ENCODE results near the gene REXO1. TPM values are rescaled to one million over a fixed set of nuclear protein-coding genes. Genes with fewer than 3 reads are reported as not detected.
A peak's percentile ranks its signal among the peaks of the same experiment; 100 is the strongest.

The REXO1 gene
- total RNA-seq, 2 experiments from 2014 or later = 57.9 to 60.4 TPM

DNA sequence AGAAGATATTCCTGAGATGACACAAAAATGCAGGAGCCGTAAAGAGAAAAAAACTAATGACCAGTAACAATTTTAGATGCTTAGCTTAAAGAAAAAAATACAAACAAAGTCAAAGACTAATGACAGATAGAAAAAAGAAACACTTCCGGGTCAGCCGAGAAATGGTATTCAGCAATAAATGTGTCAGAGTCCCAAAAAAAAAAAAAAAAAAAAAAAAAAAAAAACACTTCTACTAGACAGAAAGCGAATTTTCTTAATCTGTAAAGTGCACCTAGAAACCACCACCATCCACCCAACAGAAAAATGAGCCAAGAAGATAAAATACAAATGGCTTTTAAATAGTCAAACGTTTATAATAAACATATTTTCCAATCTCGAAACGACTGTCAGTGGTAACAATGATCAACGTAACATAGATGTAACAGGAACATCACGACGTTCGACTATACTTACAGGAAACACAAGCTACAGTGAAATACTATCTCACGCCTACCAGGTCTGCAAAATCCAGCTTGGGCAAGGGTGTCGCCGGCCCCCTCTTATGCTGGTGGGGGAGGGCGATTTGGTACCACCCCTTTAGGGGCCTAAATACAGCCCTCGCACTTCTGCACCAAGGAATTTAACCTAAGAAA, 26.4 kb upstream of the REXO1 start:
- POLR2A ChIA-PET = interaction anchor here (0.6 to 3.0 kb wide), 14 partner anchors 8 to 213 kb away, joined by 3 to 67 read pairs (median 4); partner anchors contain the start of gene ABHD17A
- Mint-ChIP-seq H3K27me3 (no peaks in the 10 kb centered on the region), H3K4me1 (peaks cover 18% of the 10 kb centered on the region), H3K9me3 (no peaks in the 10 kb centered on the region), H3K27ac (peak overlapping the region; percentile 99), H3K4me3 (peak overlapping the region; percentile 99), H3K36me3 (peaks cover 13% of the 10 kb centered on the region)
- DNase-seq (no peak), ATAC-seq (ENCODE audit: low read depth) (peak; percentile 38)

DNA sequence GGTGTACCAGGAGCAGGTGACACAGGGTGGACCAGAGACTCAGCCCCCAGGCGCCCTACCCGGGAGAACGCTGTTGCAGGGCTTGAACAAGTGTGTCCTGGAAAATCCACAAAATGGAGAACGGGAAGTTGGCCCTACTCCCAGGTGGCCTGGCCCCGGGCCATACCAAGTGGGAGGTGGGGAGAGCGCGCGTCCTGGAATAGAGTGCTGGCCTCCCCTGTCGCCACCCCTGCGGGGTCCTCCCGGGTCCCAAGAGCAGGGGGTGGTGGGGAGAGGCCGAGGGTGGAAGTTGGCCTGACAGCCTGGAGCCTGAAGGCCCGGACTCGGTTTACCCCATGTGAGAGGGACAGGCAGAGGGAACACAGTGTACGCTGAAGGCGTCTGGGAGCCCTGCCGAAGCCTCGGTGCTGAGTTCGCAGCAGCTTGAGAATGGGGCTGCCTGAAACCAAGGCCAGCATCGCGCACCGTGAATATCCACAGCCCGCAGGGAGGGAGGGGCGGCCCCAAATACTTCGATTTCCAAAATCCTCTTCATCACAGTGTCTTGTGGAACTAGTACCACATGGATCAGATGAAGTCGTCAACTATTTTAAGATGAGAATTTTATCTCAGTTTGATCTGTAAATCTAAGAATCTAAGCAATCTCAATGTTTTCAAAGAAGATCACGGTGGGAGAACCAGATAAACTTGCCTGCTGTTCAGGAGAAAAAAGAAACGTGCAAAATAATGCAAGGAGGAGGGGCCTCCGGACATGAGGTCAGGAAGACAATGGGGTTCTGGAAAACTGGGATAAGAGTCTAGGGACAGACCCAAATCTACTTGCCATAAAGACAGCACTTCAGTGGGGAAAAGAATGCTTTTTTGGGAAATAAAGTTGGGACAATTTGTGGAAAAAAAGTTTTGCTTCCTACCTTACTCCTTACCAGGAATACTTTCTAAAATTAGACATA, 25.5 kb upstream of the REXO1 start:
- DNase-seq (no peak), ATAC-seq (ENCODE audit: low read depth) (no peak)
- H3K9me3 Mint-ChIP-seq = no peaks in the 10 kb centered on the region
- peak overlapping the region; percentile 99 for H3K4me3 Mint-ChIP-seq
- no peaks in the 10 kb centered on the region for H3K27me3 Mint-ChIP-seq
- H3K36me3 Mint-ChIP-seq = peaks cover 13% of the 10 kb centered on the region
- peak overlapping the region; percentile 99 for H3K27ac Mint-ChIP-seq
- POLR2A ChIA-PET = interaction anchor here (0.7 to 3.0 kb wide), 4 partner anchors 9 to 214 kb away, joined by 3 to 46 read pairs (median 8); partner anchors contain the start of gene ABHD17A
- H3K4me1 Mint-ChIP-seq = peaks cover 23% of the 10 kb centered on the region

- Mint-ChIP-seq H3K9me3 (no peaks in the 10 kb centered on the region), H3K27me3 (no peaks in the 10 kb centered on the region), H3K4me3 (peak overlapping the region; percentile 22), H3K4me1 (peaks cover 27% of the 10 kb centered on the region), H3K36me3 (peaks cover 10% of the 10 kb centered on the region), H3K27ac (no peak overlapping the region)
- POLR2A ChIA-PET = interaction anchor here (1.4 kb wide), 2 partner anchors 8 to 25 kb away, joined by 4 to 5 read pairs; no protein-coding TSS in a partner anchor
- DNase-seq = no peak
- ATAC-seq (ENCODE audit: low read depth) = no peak
Measured at GRCh38 chr19:1872807-1873523, 24.7 kb upstream of the REXO1 start.

GRCh38 chr19:1871630-1872029, 23.3 kb upstream of the REXO1 start:
- Mint-ChIP-seq H3K9me3 (no peaks in the 10 kb centered on the region), H3K27ac (no peak overlapping the region), H3K27me3 (no peaks in the 10 kb centered on the region), H3K4me1 (peaks cover 29% of the 10 kb centered on the region), H3K4me3 (no peak overlapping the region), H3K36me3 (peaks cover 10% of the 10 kb centered on the region)
- DNase-seq (no peak), ATAC-seq (ENCODE audit: low read depth) (no peak)
- POLR2A ChIA-PET = interaction anchor here (0.6 to 1.6 kb wide), 3 partner anchors 11 to 39 kb away, joined by 4 to 5 read pairs (median 5); no protein-coding TSS in a partner anchor

DNA sequence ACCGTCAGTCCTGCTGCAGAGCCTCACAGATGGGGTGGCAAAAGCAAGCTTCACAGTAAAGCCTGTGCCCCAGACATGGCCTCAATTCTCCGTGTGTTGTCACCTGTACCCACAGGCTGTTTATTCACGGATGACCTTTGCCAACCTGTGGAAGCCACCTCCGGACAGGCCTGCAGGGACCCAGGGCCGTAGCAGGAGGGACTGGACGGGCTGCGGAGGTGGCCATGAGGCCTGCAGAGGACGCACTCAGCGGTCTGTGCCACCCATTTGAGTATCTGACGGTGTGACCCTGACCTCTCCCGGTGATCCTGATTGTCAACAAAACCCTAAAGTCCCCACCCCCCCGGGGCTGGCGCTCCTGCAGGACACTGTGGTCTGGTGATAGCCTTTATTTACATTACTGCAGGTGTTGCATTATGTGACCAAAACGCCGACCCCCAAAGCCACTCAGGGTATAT, 22.9 kb upstream of the REXO1 start:
- peaks cover 25% of the 10 kb centered on the region for H3K4me1 Mint-ChIP-seq
- POLR2A ChIA-PET = interaction anchor here (1.4 to 1.6 kb wide), 2 partner anchors 11 to 26 kb away, joined by 4 to 5 read pairs; no protein-coding TSS in a partner anchor
- ATAC-seq (ENCODE audit: low read depth) (no peak), DNase-seq (no peak)
- no peaks in the 10 kb centered on the region for H3K9me3 Mint-ChIP-seq
- H3K36me3 Mint-ChIP-seq = peaks cover 10% of the 10 kb centered on the region
- H3K4me3 Mint-ChIP-seq = no peak overlapping the region
- no peaks in the 10 kb centered on the region for H3K27me3 Mint-ChIP-seq
- H3K27ac Mint-ChIP-seq = no peak overlapping the region

DNA sequence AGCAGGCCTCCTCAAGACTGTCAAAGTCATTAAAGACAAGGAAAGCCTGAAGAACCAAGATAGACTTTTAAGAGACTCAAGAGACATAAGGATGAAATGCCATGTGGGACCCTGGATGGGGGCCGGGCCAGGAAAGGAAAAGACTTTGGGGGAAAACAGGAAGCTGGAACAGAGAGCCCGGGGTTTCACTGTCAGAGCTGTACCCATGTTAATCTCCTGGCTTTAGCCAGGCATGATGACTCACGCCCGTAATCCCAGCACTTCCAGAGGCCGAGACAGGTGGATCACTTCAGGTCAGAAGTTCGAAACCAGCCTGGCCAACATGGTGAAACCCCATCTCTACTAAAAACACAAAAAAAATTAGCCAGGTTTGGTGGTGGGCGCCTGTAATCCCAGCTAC, 20.7 kb upstream of the REXO1 start:
- ATAC-seq (ENCODE audit: low read depth) = no peak
- Mint-ChIP-seq H3K27ac (no peak overlapping the region), H3K9me3 (no peaks in the 10 kb centered on the region), H3K4me1 (peaks cover 14% of the 10 kb centered on the region), H3K27me3 (no peaks in the 10 kb centered on the region), H3K4me3 (no peak overlapping the region), H3K36me3 (peaks cover 4% of the 10 kb centered on the region)
- DNase-seq = no peak
- POLR2A ChIA-PET = interaction anchor here (0.7 to 1.3 kb wide), 4 partner anchors 12 to 77 kb away, joined by 3 to 6 read pairs (median 4); no protein-coding TSS in a partner anchor

DNA sequence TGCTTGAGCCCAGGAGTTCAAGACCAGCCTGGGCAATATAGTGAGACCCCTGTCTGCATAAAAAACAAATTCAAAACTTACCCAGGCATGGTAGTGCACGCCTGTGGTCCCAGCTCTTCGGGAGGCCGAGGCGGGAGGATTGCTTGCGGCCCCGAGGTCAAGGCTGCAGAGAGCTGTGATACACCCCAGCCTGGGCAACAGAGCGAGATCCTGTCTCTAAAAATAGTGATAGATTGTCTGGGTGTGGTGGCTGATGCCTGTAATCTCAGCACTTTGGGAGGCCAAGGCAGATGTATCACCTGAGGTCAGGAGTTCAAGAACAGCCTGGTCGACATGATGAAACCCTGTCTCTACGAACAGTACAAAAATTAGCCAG, 19.1 kb upstream of the REXO1 start:
- peak overlapping the region; percentile 15 for H3K27ac Mint-ChIP-seq
- no peaks in the 10 kb centered on the region for H3K27me3 Mint-ChIP-seq
- H3K4me3 Mint-ChIP-seq = no peak overlapping the region
- DNase-seq (no peak), ATAC-seq (ENCODE audit: low read depth) (no peak)
- H3K36me3 Mint-ChIP-seq = peaks cover 2% of the 10 kb centered on the region
- peaks cover 11% of the 10 kb centered on the region for H3K4me1 Mint-ChIP-seq
- no peaks in the 10 kb centered on the region for H3K9me3 Mint-ChIP-seq
- POLR2A ChIA-PET = interaction anchor here (0.8 to 1.5 kb wide), 2 partner anchors 8 to 15 kb away, joined by 3 to 10 read pairs; no protein-coding TSS in a partner anchor

DNA sequence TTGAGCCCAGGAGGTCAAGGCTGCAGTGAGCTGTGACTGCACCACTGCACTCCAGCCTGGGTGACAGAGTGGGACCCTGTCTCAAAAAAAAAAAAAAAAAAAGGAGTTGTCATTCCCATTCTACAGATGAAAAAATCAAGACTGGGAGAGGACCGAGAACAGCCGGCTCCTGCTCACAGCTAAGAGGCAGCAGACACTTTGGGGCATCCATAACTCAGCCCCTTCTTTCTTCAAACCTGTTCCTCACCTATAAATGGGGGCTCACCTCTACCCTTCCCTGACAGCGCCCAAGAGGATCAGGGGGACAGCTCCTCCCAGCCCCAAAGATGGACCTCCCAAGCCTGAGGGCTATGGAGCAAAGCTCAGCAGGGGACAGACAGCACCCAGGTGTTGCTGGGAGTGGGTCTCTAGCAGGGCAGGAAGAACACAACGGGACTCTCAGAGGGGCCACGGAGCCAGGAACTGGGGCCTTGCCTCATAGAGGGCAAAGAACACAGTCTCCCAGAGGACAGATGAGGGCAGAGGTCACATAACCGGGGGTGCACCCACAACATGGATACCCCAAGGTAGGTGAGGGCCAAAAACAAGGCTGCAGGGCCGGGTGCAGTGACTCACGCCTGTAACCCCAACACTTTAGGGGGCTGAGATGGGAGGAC, 18.5 kb upstream of the REXO1 start:
- Mint-ChIP-seq H3K27ac (no peak overlapping the region), H3K4me1 (peaks cover 12% of the 10 kb centered on the region), H3K9me3 (no peaks in the 10 kb centered on the region), H3K27me3 (no peaks in the 10 kb centered on the region), H3K36me3 (peaks cover 2% of the 10 kb centered on the region), H3K4me3 (no peak overlapping the region)
- POLR2A ChIA-PET = interaction anchor here (0.6 to 1.5 kb wide), 3 partner anchors 9 to 592 kb away, joined by 3 to 10 read pairs (median 3); partner anchors contain the start of gene FAM174C
- ATAC-seq (ENCODE audit: low read depth) = no peak
- DNase-seq = no peak

DNA sequence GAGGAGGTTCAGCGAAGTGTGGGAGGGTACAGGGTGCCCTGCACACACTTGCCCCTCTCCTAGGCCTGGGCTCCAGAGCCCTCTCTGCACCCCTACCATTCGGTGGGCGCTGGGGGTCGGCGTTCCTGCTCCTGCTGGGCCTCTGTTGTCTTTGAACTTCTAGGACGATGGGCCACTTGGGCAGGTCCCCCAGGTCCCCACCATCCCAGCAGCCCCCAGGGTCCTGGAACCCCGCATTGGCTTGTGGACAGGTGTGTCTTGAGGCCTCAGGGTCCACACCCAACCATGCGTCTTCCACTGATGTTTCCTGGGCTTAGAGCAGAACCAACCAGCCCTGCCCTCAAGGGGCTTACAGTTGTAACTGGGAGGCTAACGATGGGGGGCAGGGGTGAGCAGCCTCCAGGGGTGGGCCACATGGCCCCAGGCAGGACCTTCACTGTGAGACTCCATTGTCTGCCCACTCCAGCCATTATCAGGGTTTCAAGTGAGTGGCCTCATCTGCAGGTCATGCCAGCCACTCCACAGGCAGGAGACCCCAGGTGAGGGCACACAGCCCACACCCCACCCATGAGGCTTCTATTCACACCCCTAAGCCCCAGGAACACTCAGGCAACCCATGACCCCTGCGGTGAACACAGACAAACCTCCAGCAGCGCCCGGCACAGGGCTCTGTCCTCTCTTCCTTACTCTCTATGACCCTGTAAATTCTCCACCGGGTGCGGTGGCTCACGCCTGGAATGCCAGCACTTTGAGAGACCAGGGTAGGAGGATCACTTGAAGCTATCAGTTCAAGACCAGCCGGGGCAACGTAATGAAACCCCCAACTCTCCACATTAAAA, 17.1 kb upstream of the REXO1 start:
- POLR2A ChIA-PET = interaction anchor here (0.8 to 2.1 kb wide), 10 partner anchors 8 to 462 kb away, joined by 3 to 18 read pairs (median 6); no protein-coding TSS in a partner anchor

DNA sequence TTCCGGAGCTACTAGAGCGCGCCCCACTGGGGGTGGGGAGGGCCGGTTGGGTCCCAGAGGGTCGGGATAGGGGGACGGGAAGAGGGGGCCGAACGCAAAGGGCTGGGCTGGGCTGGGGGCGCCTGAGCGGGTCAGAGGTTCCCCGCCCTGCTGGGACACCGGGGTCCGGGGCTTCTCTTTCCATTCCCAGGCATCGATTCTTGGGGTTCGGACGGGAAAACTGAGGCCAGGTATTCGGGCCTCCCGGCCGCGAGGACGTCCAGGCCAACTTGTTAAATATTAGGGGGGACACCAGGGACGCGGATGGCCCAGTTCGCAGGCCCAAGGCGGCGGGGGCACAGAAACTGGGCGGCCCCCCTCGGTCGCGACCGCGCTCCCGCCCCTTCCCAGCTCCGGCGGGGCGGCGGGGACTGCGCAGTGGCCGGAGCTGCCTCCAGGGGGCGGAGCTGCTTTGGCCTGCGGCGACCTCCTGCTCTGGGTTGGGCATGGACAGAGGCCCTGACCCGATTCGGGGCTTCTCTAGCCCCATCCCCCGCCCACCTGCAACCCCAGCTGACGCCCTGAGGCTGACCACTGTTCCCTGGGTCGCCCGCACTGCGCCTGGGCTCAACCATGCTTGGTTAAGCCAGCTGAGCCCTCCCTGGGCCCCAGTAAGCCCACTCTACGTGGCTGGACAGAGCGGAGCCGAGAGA, 16.3 kb upstream of the REXO1 start:
- ATAC-seq (ENCODE audit: low read depth) = peak; percentile 23

More for the DNA sequence above, 17.1 kb upstream of the REXO1 start:
- ATAC-seq (ENCODE audit: low read depth) = no peak
- Mint-ChIP-seq H3K4me1 (peaks cover 18% of the 10 kb centered on the region), H3K27ac (peak overlapping the region; percentile 73), H3K27me3 (no peaks in the 10 kb centered on the region), H3K4me3 (peak overlapping the region; percentile 82), H3K36me3 (peaks cover under 1% of the 10 kb centered on the region), H3K9me3 (no peaks in the 10 kb centered on the region)
- DNase-seq = no peak

More for the DNA sequence above, 16.3 kb upstream of the REXO1 start:
- peak overlapping the region; percentile 82 for H3K27ac Mint-ChIP-seq
- H3K27me3 Mint-ChIP-seq = no peaks in the 10 kb centered on the region
- POLR2A ChIA-PET = interaction anchor here (0.6 to 2.1 kb wide), 15 partner anchors 8 to 463 kb away, joined by 3 to 18 read pairs (median 5); partner anchors contain the start of genes ADAT3 and SCAMP4
- H3K4me1 Mint-ChIP-seq = peaks cover 17% of the 10 kb centered on the region
- peak overlapping the region; percentile 82 for H3K4me3 Mint-ChIP-seq
- DNase-seq = peak; percentile 80
- H3K36me3 Mint-ChIP-seq = no peaks in the 10 kb centered on the region
- no peaks in the 10 kb centered on the region for H3K9me3 Mint-ChIP-seq
